GM12878 (cell line): ENCODE data around the gene EIF2S2. TPM values are rescaled to one million over a fixed set of nuclear protein-coding genes. Genes with fewer than 3 reads are reported as not detected.

Source experiments
- ATAC-seq: fragments of 200-7000 bp; cut with Tn5 transposase; 3 replicates; pipeline ENCODE4 v1.9.1; 2020; ENCODE audit warnings: mild to moderate bottlenecking, moderate library complexity
- BruUV-seq: library from RNA; stranded (reverse); fragments of 400-500 nt; replicated peaks from 2 replicates; lab custom pipeline; 2021; lab: Mats Ljungman, UMichigan
- CTCF ChIA-PET: fragments of 300-600 bp; sonication (Branson Sonifier 250); formaldehyde crosslinking; extraction: SDS; loops from one replicate; lab custom pipeline; 2021; ENCODE audit warnings: inconsistent platforms; lab: Yijun Ruan, JAX
- POLR2A ChIA-PET: fragments of 350-600 bp; formaldehyde crosslinking; extraction: SDS; loops from one replicate; lab custom pipeline; 2021; ENCODE audit warnings: inconsistent platforms; lab: Charles Lee
- RAD21 ChIA-PET: fragments of 300-600 bp; sonication (Branson Sonifier 250); formaldehyde crosslinking; loops from one replicate; lab custom pipeline; 2023; ENCODE audit warnings: antibody characterized with exemption; ENCODE audit not compliant: unreplicated experiment; lab: Charles Lee
- SMC1A ChIA-PET: fragments of 300-600 bp; sonication (Branson Sonifier 250); formaldehyde crosslinking; loops from one replicate; lab custom pipeline; 2023; ENCODE audit not compliant: unreplicated experiment, uncharacterized antibody; lab: Charles Lee
- DNase-seq: peaks from one replicate; pipeline ENCODE4 v3.0.0-alpha.2; 2011; ENCODE audit warnings: low read depth, low spot score
- FAIRE-seq: peaks from 3 replicates; lab custom pipeline; 2011; peaks lifted over from hg19 to GRCh38; lab: Jason Lieb, UNC
- H2AFZ ChIP-seq: 2 replicates; pipeline ENCODE4 v1.6.0; 2011; ENCODE audit warnings: low read depth, low read length, control low read depth; ENCODE audit not compliant: control insufficient read depth
- H3K27ac ChIP-seq: 2 replicates; pipeline ENCODE4 v1.5.1; 2011; ENCODE audit warnings: control low read depth; ENCODE audit not compliant: control insufficient read depth, insufficient read depth
- H3K27me3 ChIP-seq, 2 experiments: replicated peaks in 1 of 2; 2 replicates each; pipeline versions ENCODE4 v1.6.0 to v1.6.1; 2011; ENCODE audit warnings: low read length in 1 of 2; ENCODE audit not compliant: control insufficient read depth in 2 of 2, insufficient read depth in 2 of 2
- H3K36me3 ChIP-seq, 2 experiments: 2 replicates each; pipeline ENCODE4 v1.5.1; 2011; ENCODE audit warnings: low read length in 1 of 2; ENCODE audit not compliant: control insufficient read depth in 2 of 2, insufficient read depth in 2 of 2
- H3K4me1 ChIP-seq: 2 replicates; pipeline ENCODE4 v1.6.1; 2011; ENCODE audit warnings: mild to moderate bottlenecking, low read length, moderate library complexity, mixed read lengths; ENCODE audit not compliant: control insufficient read depth, insufficient read depth
- H3K4me2 ChIP-seq: 2 replicates; pipeline ENCODE4 v1.6.0; 2011; ENCODE audit warnings: control low read depth; ENCODE audit not compliant: control insufficient read depth, insufficient read depth
- H3K4me3 ChIP-seq: fragments of 200-600 bp; sonication (generic); 2 replicates; pipeline ENCODE4 v1.5.1; 2016
- H3K79me2 ChIP-seq: 2 replicates; pipeline ENCODE4 v1.6.0; 2011; ENCODE audit warnings: low read length; ENCODE audit not compliant: control insufficient read depth, insufficient read depth
- H3K9ac ChIP-seq: 2 replicates; pipeline ENCODE4 v1.8.0; 2011; ENCODE audit warnings: low read length, control low read depth, mixed read lengths; ENCODE audit not compliant: control insufficient read depth, insufficient read depth
- H3K9me3 ChIP-seq: replicated peaks from 3 replicates; pipeline ENCODE4 v1.5.1; 2011; ENCODE audit warnings: mild to moderate bottlenecking, low read length; ENCODE audit not compliant: control insufficient read depth, insufficient read depth
- H4K20me1 ChIP-seq: 2 replicates; pipeline ENCODE4 v1.6.0; 2011; ENCODE audit not compliant: control insufficient read depth, insufficient read depth
- HSF1 ChIP-seq: fragments of 150-350 bp; IDR thresholded peaks from 2 replicates; pipeline ENCODE4 v1.6.1; 2014; ENCODE audit warnings: mild to moderate bottlenecking, low read depth, low read length
- IKZF2 ChIP-seq, 2 experiments: fragments of 450-650 bp; IDR thresholded peaks; 2 replicates each; pipeline ENCODE4 v1.6.1; 2017; ENCODE audit warnings: mild to moderate bottlenecking in 2 of 2, moderate library complexity in 2 of 2
- MTA3 ChIP-seq: IDR thresholded peaks from 2 replicates; pipeline ENCODE4 v1.6.1; 2012; ENCODE audit warnings: low read length, inconsistent platforms, borderline replicate concordance
- NFXL1 ChIP-seq: fragments of 450-650 bp; IDR thresholded peaks from 2 replicates; pipeline ENCODE4 v1.6.1; 2017; ENCODE audit warnings: antibody characterized with exemption, mild to moderate bottlenecking, borderline replicate concordance
- POLR2A ChIP-seq: IDR thresholded peaks from 2 replicates; pipeline ENCODE4 v1.6.1; 2011; ENCODE audit warnings: low read depth, mild to moderate bottlenecking, low read length
- POLR2AphosphoS5 ChIP-seq: IDR thresholded peaks from 2 replicates; pipeline ENCODE4 v1.6.1; 2011; ENCODE audit warnings: mild to moderate bottlenecking, low read length, inconsistent platforms
- RELB ChIP-seq: fragments of 450-650 bp; IDR thresholded peaks from 2 replicates; pipeline ENCODE4 v1.6.1; 2017; ENCODE audit warnings: low read depth, mild to moderate bottlenecking, moderate library complexity
- ZNF384 ChIP-seq: IDR thresholded peaks from 2 replicates; pipeline ENCODE4 v1.6.1; 2012; ENCODE audit warnings: low read depth, mild to moderate bottlenecking, low read length, improper control_type of control experiment, borderline replicate concordance
- WGBS: methylation state at CpG from one replicate; pipeline ENCODE4 v1.1.6; 2016; ENCODE audit warnings: low lambda C conversion rate; ENCODE audit not compliant: insufficient replicate concordance, insufficient coverage; ENCODE audit errors: missing lambda C conversion rate; 5-methylcytosine and 5-hydroxymethylcytosine counted together
- in situ Hi-C: fragments of 300-500 bp; cut with MboI; formaldehyde crosslinking; loops from 9 replicates; pipeline ENCODE4 v1.14.3; 2018; ENCODE audit warnings: mixed read lengths
- intact Hi-C: fragments of 100-400 bp; cut with micrococcal nuclease; formaldehyde crosslinking; loops from one replicate; pipeline ENCODE4 v1.14.2; 2022; ENCODE audit not compliant: unreplicated experiment
- polyA plus RNA-seq, 11 experiments: library from polyadenylated mRNA; depleted of rRNA in 4 of 11; unstranded in 6 of 11; stranded (reverse) in 5 of 11; fragments of >200 nt; fragmentation: Nextera tagmentation in 4 of 11; fragmentation: Illumina TruSeq in 1 of 11; extraction: Ambion mirVana in 4 of 11; extraction: Trizol in 1 of 11; gene quantifications; 1 replicate in 1 of 11; 2 replicates in 10 of 11; pipeline versions ENCODE4 v1.2.1 to v1.2.3, GENCODE V29; 2011 to 2016; ENCODE audit warnings: inconsistent platforms in 2 of 11, missing spikeins in 2 of 11, low read depth in 1 of 11
- total RNA-seq, 4 experiments: library from RNA; depleted of rRNA in 3 of 4; stranded (reverse); fragments of >200 nt in 3 of 4; fragmentation: Illumina TruSeq in 1 of 4; extraction: Trizol in 1 of 4; gene quantifications; 2 replicates each; pipeline versions ENCODE4 v1.2.1 to v1.2.3, GENCODE V29; 2013 to 2021

EIF2S2 gene
- total and polyA plus RNA-seq, 10 of the 15 experiments (the other 5 are each of a cell fraction or from before 2014, with no cell fraction given), result 60.2 to 153 (median 84.3) TPM

DNA sequence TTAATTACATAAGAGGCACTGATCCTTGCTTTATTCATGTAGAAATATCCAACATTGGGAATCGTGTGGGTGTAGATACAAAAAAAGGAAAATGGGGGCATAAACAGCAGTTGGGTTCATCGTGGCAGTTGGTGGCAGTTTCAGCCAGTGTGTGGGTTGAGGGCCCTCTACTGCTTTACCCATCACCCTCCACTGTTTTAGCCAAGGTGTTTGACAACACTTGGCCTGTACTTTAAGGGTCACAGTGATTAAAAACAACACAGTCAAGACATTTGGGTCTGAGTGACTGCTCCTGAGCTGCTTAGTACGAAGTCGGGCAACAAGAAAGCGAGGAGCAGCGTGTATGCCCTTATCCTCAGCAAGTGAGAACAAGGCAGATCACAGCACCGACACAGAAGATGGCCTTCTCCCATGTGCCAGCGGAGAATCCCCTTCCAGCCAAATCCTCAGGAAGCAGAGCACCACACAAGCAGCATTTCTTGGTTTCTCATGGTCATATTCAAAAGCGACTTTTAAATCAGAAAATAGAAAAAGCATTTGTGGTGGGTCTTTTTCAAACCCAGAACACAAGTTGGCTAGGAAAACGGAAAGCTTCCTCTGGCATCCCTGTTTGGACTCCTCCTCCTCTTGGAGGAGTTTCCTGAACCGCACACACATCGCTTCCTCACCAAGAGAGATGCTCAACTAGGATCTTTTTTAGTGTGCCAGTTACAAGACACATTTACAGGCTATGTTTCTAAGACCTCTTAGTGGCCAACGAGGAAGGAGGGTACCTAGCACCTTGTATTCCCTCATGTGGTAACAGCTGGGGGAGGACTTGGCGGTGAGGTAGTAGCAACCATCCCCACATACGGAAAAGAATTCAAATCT, 23.5 kb downstream of the EIF2S2 start:
- no peak for FAIRE-seq
- no peak overlapping the region for H3K27ac ChIP-seq
- POLR2A ChIA-PET, result no interaction called here
- no peaks in the 10 kb centered on the region for H3K4me1 ChIP-seq
- intact Hi-C loops (no loop called here), in situ Hi-C loops (no loop called here)
- WGBS, result 91% methylated on average over 15 of the region's 15 CpGs
- H3K9me3 ChIP-seq, result no peaks in the 10 kb centered on the region
- no peaks in the 10 kb centered on the region for H3K27me3 ChIP-seq
- no peak overlapping the region for H3K4me3 ChIP-seq
- H3K79me2 ChIP-seq, result no peaks in the 10 kb centered on the region
- no peaks in the 10 kb centered on the region for H4K20me1 ChIP-seq
- no peak overlapping the region for H3K9ac ChIP-seq
- RAD21 ChIA-PET, result no interaction called here
- TSS peak; percentile 8 for BruUV-seq
- no peak for DNase-seq
- no peak overlapping the region for H2AFZ ChIP-seq
- peaks cover 22 to 50% of the 10 kb centered on the region in 2 experiments for H3K36me3 ChIP-seq
- SMC1A ChIA-PET, result interaction anchor here (1.1 kb wide), 1 partner anchor 19 kb away, joined by 4 read pairs; no protein-coding TSS in a partner anchor
- no peak for ATAC-seq
- no peak overlapping the region for H3K4me2 ChIP-seq
- TF ChIP-seq MTA3, result 0 out of 2 replicates have a peak, but pooled peaks have one; percentile 31
- no peak for TF ChIP-seq IKZF2 (IDR thresholded peaks at IDR 0.05)
- TF ChIP-seq ZNF384, result no peak
- TF ChIP-seq RELB, result no peak
- TF ChIP-seq POLR2A, result peak; percentile 51; the same call in 1 of the 2 replicates
- TF ChIP-seq POLR2AphosphoS5, result no peak
- TF ChIP-seq NFXL1, result no peak
- no peak for TF ChIP-seq HSF1
- CTCF ChIA-PET, result interaction anchor here (1.2 kb wide), 1 partner anchor 20 kb away, joined by 4 read pairs; no protein-coding TSS in a partner anchor
